H1 (cell line): ENCODE measurements around the gene DPH6. TPM values are rescaled to one million over a fixed set of nuclear protein-coding genes. Genes with fewer than 3 reads are reported as not detected.

ENCODE experiments used
- CTCF ChIA-PET: fragments of 300-600 bp; sonication (Branson Sonifier 250); formaldehyde crosslinking; loops from one replicate; lab custom pipeline; 2021; ENCODE audit not compliant: partially characterized antibody; lab: Charles Lee
- POLR2A ChIA-PET: fragments of 300-600 bp; sonication (Branson Sonifier 250); formaldehyde crosslinking; loops from one replicate; lab custom pipeline; 2021; ENCODE audit warnings: inconsistent platforms; ENCODE audit not compliant: partially characterized antibody; lab: Charles Lee
- DNase-seq, 2 experiments: peaks; one replicate each; pipeline versions ENCODE4 v3.0.0 to v3.0.0-alpha.2; 2010 to 2022; ENCODE audit warnings: low spot score in 2 of 2, low read depth in 1 of 2, mixed read lengths in 1 of 2
- FAIRE-seq: peaks from 2 replicates; lab custom pipeline; 2011; peaks lifted over from hg19 to GRCh38; lab: Jason Lieb, UNC
- H2AFZ ChIP-seq: 2 replicates; pipeline ENCODE4 v1.8.1; 2012; ENCODE audit warnings: low read length, inconsistent platforms
- H2AK5ac ChIP-seq: 2 replicates; pipeline ENCODE4 v1.6.1; 2013; ENCODE audit warnings: low read depth, low read length
- H2BK120ac ChIP-seq: replicated peaks from 2 replicates; pipeline ENCODE3; 2013; ENCODE audit warnings: low read depth, low read length, inconsistent platforms
- H2BK12ac ChIP-seq: 2 replicates; pipeline ENCODE4 v1.6.1; 2013; ENCODE audit warnings: low read depth, low read length
- H2BK15ac ChIP-seq: 2 replicates; pipeline ENCODE4 v1.6.1; 2013; ENCODE audit warnings: low read length
- H2BK20ac ChIP-seq: 2 replicates; pipeline ENCODE4 v1.6.1; 2013; ENCODE audit warnings: low read length
- H2BK5ac ChIP-seq: 2 replicates; pipeline ENCODE4 v1.6.1; 2013; ENCODE audit warnings: low read depth, low read length
- H3K14ac ChIP-seq: 2 replicates; pipeline ENCODE4 v1.6.1; 2013; ENCODE audit warnings: inconsistent platforms; ENCODE audit not compliant: insufficient read length
- H3K18ac ChIP-seq: 2 replicates; pipeline ENCODE4 v1.6.1; 2013; ENCODE audit warnings: low read length; ENCODE audit errors: extremely low read depth
- H3K23ac ChIP-seq: 2 replicates; pipeline ENCODE4 v1.6.1; 2013; ENCODE audit warnings: inconsistent platforms; ENCODE audit not compliant: insufficient read length
- H3K23me2 ChIP-seq: 2 replicates; pipeline ENCODE4 v1.6.1; 2013; ENCODE audit warnings: low read depth, low read length
- H3K27ac ChIP-seq: 2 replicates; pipeline ENCODE4 v1.6.1; 2011; ENCODE audit warnings: low read depth, low read length, inconsistent platforms
- H3K27me3 ChIP-seq, 4 experiments: replicated peaks in 1 of 4; 1 replicate in 1 of 4; 2 replicates in 3 of 4; pipeline versions ENCODE4 v1.6.1 to v1.8.1; 2011 to 2013; ENCODE audit warnings: low read length in 3 of 4, mild to moderate bottlenecking in 3 of 4, inconsistent platforms in 2 of 4, mixed read lengths in 2 of 4, moderate library complexity in 1 of 4; ENCODE audit not compliant: control insufficient read depth in 3 of 4, insufficient read depth in 3 of 4; ENCODE audit errors: extremely low read depth in 1 of 4
- H3K36me3 ChIP-seq, 4 experiments: 2 replicates each; pipeline versions ENCODE4 v1.6.1 to v1.8.1; 2011 to 2013; ENCODE audit warnings: mild to moderate bottlenecking in 4 of 4, low read length in 3 of 4, moderate library complexity in 2 of 4, control low read depth in 1 of 4, inconsistent platforms in 1 of 4; ENCODE audit not compliant: insufficient read depth in 4 of 4, control insufficient read depth in 2 of 4
- H3K4ac ChIP-seq: replicated peaks from 2 replicates; pipeline ENCODE3; 2013; ENCODE audit warnings: low read length, low read depth, mixed read lengths, inconsistent platforms; ENCODE audit not compliant: insufficient read length
- H3K4me1 ChIP-seq, 4 experiments: replicated peaks in 1 of 4; 1 replicate in 1 of 4; 2 replicates in 3 of 4; pipeline versions ENCODE4 v1.6.1 to v1.8.1; 2011 to 2013; ENCODE audit warnings: low read length in 3 of 4, inconsistent platforms in 2 of 4, mixed read lengths in 1 of 4; ENCODE audit not compliant: insufficient read depth in 4 of 4, control insufficient read depth in 3 of 4
- H3K4me2 ChIP-seq, 2 experiments: 2 replicates each; pipeline versions ENCODE4 v1.6.1 to v1.8.1; 2011 to 2013; ENCODE audit warnings: low read depth in 2 of 2, low read length in 2 of 2, control low read depth in 1 of 2, inconsistent platforms in 1 of 2, mild to moderate bottlenecking in 1 of 2; ENCODE audit not compliant: insufficient read depth in 1 of 2
- H3K4me3 ChIP-seq, 4 experiments: fragments of 200-600, 300-600 bp in 1 of 4; sonication (generic), shearing (Covaris generic), sonication (Bioruptor Twin) in 1 of 4; 2 replicates each; pipeline versions ENCODE4 v1.5.1 to v1.8.1; 2011 to 2016; ENCODE audit warnings: low read length in 4 of 4, low read depth in 3 of 4, control low read depth in 2 of 4, inconsistent platforms in 2 of 4, mild to moderate bottlenecking in 2 of 4, mixed read lengths in 1 of 4, moderate library complexity in 1 of 4; ENCODE audit not compliant: insufficient read depth in 2 of 4; ENCODE audit errors: extremely low read depth in 1 of 4
- H3K56ac ChIP-seq: replicated peaks from 2 replicates; pipeline ENCODE3; 2013; ENCODE audit warnings: low read depth, mild to moderate bottlenecking, mixed read lengths, low read length, inconsistent platforms; ENCODE audit not compliant: insufficient read length
- H3K79me1 ChIP-seq: 2 replicates; pipeline ENCODE4 v1.6.1; 2013; ENCODE audit warnings: low read depth, low read length, control low read depth
- H3K79me2 ChIP-seq, 2 experiments: 2 replicates each; pipeline versions ENCODE4 v1.6.1 to v1.8.1; 2012 to 2013; ENCODE audit warnings: low read length in 2 of 2, mild to moderate bottlenecking in 2 of 2, inconsistent platforms in 1 of 2; ENCODE audit not compliant: insufficient read depth in 2 of 2, control insufficient read depth in 1 of 2
- H3K9ac ChIP-seq, 4 experiments: replicated peaks in 1 of 4; 1 replicate in 1 of 4; 2 replicates in 3 of 4; pipeline versions ENCODE4 v1.6.1 to v1.8.1; 2011 to 2013; ENCODE audit warnings: low read depth in 3 of 4, low read length in 3 of 4, control low read depth in 2 of 4, mild to moderate bottlenecking in 2 of 4, moderate library complexity in 2 of 4, inconsistent platforms in 1 of 4; ENCODE audit errors: extremely low read depth in 1 of 4
- H3K9me3 ChIP-seq, 2 experiments: 2 replicates each; pipeline versions ENCODE4 v1.6.1 to v1.8.1; 2012 to 2013; ENCODE audit warnings: mild to moderate bottlenecking in 2 of 2, moderate library complexity in 2 of 2, control low read depth in 1 of 2, inconsistent platforms in 1 of 2, low read depth in 1 of 2, low read length in 1 of 2, mixed read lengths in 1 of 2; ENCODE audit not compliant: insufficient read depth in 2 of 2
- H4K20me1 ChIP-seq, 2 experiments: replicated peaks in 1 of 2; 2 replicates each; pipeline versions ENCODE3 to v1.8.1; 2011 to 2013; ENCODE audit warnings: inconsistent platforms in 2 of 2, low read length in 2 of 2, mild to moderate bottlenecking in 1 of 2; ENCODE audit not compliant: insufficient read depth in 2 of 2, control insufficient read depth in 1 of 2
- H4K5ac ChIP-seq: 2 replicates; pipeline ENCODE4 v1.6.1; 2013; ENCODE audit warnings: low read length, low read depth, mixed read lengths, inconsistent platforms; ENCODE audit not compliant: insufficient read length
- H4K8ac ChIP-seq: 2 replicates; pipeline ENCODE4 v1.8.0; 2013; ENCODE audit warnings: mild to moderate bottlenecking, moderate library complexity, low read length, inconsistent platforms; ENCODE audit not compliant: insufficient read depth; ENCODE audit errors: extremely low read depth
- H4K91ac ChIP-seq: replicated peaks from 2 replicates; pipeline ENCODE3; 2013; ENCODE audit warnings: low read length, mixed read lengths, inconsistent platforms; ENCODE audit not compliant: insufficient read length
- TBP ChIP-seq: IDR thresholded peaks from 2 replicates; pipeline ENCODE4 v1.6.1; 2011; ENCODE audit warnings: low read depth, low read length, improper control_type of control experiment
- WGBS, 2 experiments: shearing (Covaris generic) in 1 of 2; methylation state at CpG; one replicate each; pipeline versions ENCODE4 v1.1.6 to v1.1.7; 2013 to 2015; ENCODE audit warnings: low lambda C conversion rate in 2 of 2, mixed read lengths in 2 of 2, inconsistent platforms in 1 of 2, low coverage in 1 of 2, missing lambda C conversion rate in 1 of 2; ENCODE audit not compliant: insufficient replicate concordance in 2 of 2, insufficient coverage in 1 of 2, insufficient read length in 1 of 2; ENCODE audit errors: extremely low coverage in 1 of 2, missing lambda C conversion rate in 1 of 2; 5-methylcytosine and 5-hydroxymethylcytosine counted together
- polyA plus RNA-seq, 7 experiments: library from polyadenylated mRNA; depleted of rRNA in 3 of 7; stranded (reverse) in 5 of 7; unstranded in 2 of 7; fragments of >200 nt in 5 of 7; fragments of 200-250 nt in 2 of 7; gene quantifications; 1 replicate in 5 of 7; 2 replicates in 1 of 7; 4 replicates in 1 of 7; pipeline versions ENCODE4 v1.2.1 to v1.2.3, GENCODE V29; 2011 to 2013; ENCODE audit warnings: missing spikeins in 2 of 7, mixed read lengths in 2 of 7
- total RNA-seq: library from RNA; stranded (reverse); fragmentation: NEBNext Ultra II Directional; extraction: Animal tissue kit (Norgen Biotek cat#: 25700); gene quantifications from 2 replicates; pipeline ENCODE4 v1.2.1, GENCODE V29; 2021

DPH6 gene
- total and polyA plus RNA-seq, 2 of the 8 experiments (the other 6 are each of a cell fraction or from before 2014, with no cell fraction given): 21.6 to 30.5 TPM

DNA sequence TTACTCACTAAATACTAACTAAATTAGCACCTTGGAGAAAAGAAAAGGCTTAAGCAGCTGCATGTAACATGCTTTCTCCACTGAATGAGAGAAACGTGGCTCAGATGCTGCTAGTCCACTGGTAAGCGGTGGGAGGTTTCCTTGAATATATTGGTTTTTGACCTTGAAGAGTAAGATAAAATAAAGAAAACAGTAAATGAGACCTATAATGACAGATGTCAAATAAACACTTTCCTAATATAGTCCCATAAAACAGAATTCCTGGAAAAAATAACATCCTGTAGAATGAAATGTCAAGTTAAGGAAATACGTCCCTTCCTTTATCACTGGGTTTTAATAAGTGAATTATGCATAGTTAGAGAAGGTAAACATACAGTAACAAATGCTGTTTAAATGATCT, 215.0 kb downstream of the DPH6 start:
- POLR2A ChIA-PET: no interaction called here
- Histone ChIP-seq H3K4ac (no peak overlapping the region), H2BK12ac (no peak overlapping the region), H3K23me2 (no peaks in the 10 kb centered on the region), H2BK20ac (no peak overlapping the region), H3K9ac (no peak overlapping the region), H3K36me3 (no peaks in the 10 kb centered on the region), H4K20me1 (no peaks in the 10 kb centered on the region), H3K27me3 (no peaks in the 10 kb centered on the region), H3K56ac (no peak overlapping the region), H2AK5ac (no peak overlapping the region), H3K79me1 (no peaks in the 10 kb centered on the region), H3K23ac (no peak overlapping the region), H4K91ac (no peak overlapping the region), H2BK5ac (no peak overlapping the region), H3K27ac (no peak overlapping the region), H2BK15ac (no peak overlapping the region), H3K79me2 (no peaks in the 10 kb centered on the region), H3K4me3 (no peak overlapping the region), H2AFZ (no peak overlapping the region), H3K4me2 (no peak overlapping the region), H3K18ac (no peak overlapping the region), H4K5ac (no peak overlapping the region), H4K8ac (no peak overlapping the region), H2BK120ac (no peak overlapping the region), H3K9me3 (no peaks in the 10 kb centered on the region)
- DNase-seq (no peak), FAIRE-seq (no peak)
- CTCF ChIA-PET: interaction anchor here (1.4 kb wide), 1 partner anchor 108 kb away, joined by 3 read pairs; no protein-coding TSS in a partner anchor
- WGBS, 2 experiments: 92% methylated on average over 3 of the region's 3 CpGs; no CpG with 5 or more reads in 1 of the 2 experiments
- TF ChIP-seq TBP: no peak
- TF ChIP-seq, all 59 proteins: peak for 0
- Histone ChIP-seq H3K14ac (no peak overlapping the region), H3K4me1 (no peaks in the 10 kb centered on the region)
